ENCODE data around the gene ACOT7. TPM values are rescaled to one million over a fixed set of nuclear protein-coding genes. Genes with fewer than 3 reads are reported as not detected.

ACOT7 gene
- total RNA-seq, 1 donor from 2014 or later, result 38.8 TPM

- H3K27ac ChIP-seq, result no peak overlapping the region
- TF ChIP-seq POLR2AphosphoS5 (IDR thresholded peaks at IDR 0.05; ENCODE audit: insufficient read depth in 1 of 2, low read depth in 1 of 2), result no peak
- TF ChIP-seq POLR2A (IDR thresholded peaks at IDR 0.05), result no peak
- no peak for TF ChIP-seq CTCF (IDR thresholded peaks at IDR 0.05)
- no peaks in the 10 kb centered on the region for H3K27me3 ChIP-seq
- H3K9me3 ChIP-seq, result no peaks in the 10 kb centered on the region
- no peak for DNase-seq (ENCODE audit: extremely low spot score in 2 of 2)
- intact Hi-C loops (cut with DNase I), result no loop called here
- peaks cover 25% of the 10 kb centered on the region for H3K4me1 ChIP-seq
- H3K4me3 ChIP-seq, result no peak overlapping the region
- no peaks in the 10 kb centered on the region for H3K36me3 ChIP-seq
These were observed 126.9 kb downstream of the ACOT7 start for GRCh38 chr1:6266641-6267040.

- no peak overlapping the region for H3K27ac ChIP-seq
- intact Hi-C loops (cut with DNase I), result no loop called here
These were observed 128.4 kb downstream of the ACOT7 start for GRCh38 chr1:6265151-6265550.

DNA sequence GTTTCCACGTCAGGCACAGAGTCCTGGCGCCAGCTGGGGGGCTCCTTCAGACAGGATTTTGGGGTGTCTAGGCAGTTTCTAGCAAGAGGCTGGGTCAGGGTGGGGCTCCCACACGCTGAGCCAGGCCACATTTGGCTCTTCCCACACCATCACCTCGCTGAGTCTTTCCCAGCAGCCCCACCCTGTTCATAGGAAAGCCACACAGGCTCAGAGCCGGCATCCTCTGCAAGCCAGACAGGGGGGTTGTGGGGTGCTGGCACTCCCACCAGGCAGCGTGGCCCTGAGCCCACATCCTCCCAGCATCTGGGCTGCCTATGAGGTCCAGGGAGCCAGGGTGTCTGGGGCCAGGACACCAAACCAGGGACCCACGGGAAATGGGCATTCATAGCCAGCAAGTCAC, 129.9 kb downstream of the ACOT7 start:
- TF ChIP-seq CTCF (IDR thresholded peaks at IDR 0.05) (no peak), POLR2AphosphoS5 (IDR thresholded peaks at IDR 0.05; ENCODE audit: insufficient read depth in 1 of 2, low read depth in 1 of 2) (no peak), POLR2A (IDR thresholded peaks at IDR 0.05) (no peak)
- no peak for DNase-seq (ENCODE audit: extremely low spot score in 2 of 2)
- Histone ChIP-seq H3K9me3 (no peaks in the 10 kb centered on the region), H3K27ac (peak overlapping the region; percentile 87), H3K4me3 (no peak overlapping the region), H3K36me3 (no peaks in the 10 kb centered on the region), H3K4me1 (peaks cover 45% of the 10 kb centered on the region), H3K27me3 (no peaks in the 10 kb centered on the region)
- intact Hi-C loops (cut with DNase I), result no loop called here

More at GRCh38 chr1:6265151-6265550, 128.4 kb downstream of the ACOT7 start:
- TF ChIP-seq CTCF (IDR thresholded peaks at IDR 0.05), result no peak
- no peak for TF ChIP-seq POLR2AphosphoS5 (IDR thresholded peaks at IDR 0.05; ENCODE audit: insufficient read depth in 1 of 2, low read depth in 1 of 2)
- TF ChIP-seq POLR2A (IDR thresholded peaks at IDR 0.05), result no peak
- Histone ChIP-seq H3K4me1 (peaks cover 31% of the 10 kb centered on the region), H3K27me3 (no peaks in the 10 kb centered on the region), H3K9me3 (no peaks in the 10 kb centered on the region), H3K36me3 (no peaks in the 10 kb centered on the region), H3K4me3 (no peak overlapping the region)
- no peak for DNase-seq (ENCODE audit: extremely low spot score in 2 of 2)

DNA sequence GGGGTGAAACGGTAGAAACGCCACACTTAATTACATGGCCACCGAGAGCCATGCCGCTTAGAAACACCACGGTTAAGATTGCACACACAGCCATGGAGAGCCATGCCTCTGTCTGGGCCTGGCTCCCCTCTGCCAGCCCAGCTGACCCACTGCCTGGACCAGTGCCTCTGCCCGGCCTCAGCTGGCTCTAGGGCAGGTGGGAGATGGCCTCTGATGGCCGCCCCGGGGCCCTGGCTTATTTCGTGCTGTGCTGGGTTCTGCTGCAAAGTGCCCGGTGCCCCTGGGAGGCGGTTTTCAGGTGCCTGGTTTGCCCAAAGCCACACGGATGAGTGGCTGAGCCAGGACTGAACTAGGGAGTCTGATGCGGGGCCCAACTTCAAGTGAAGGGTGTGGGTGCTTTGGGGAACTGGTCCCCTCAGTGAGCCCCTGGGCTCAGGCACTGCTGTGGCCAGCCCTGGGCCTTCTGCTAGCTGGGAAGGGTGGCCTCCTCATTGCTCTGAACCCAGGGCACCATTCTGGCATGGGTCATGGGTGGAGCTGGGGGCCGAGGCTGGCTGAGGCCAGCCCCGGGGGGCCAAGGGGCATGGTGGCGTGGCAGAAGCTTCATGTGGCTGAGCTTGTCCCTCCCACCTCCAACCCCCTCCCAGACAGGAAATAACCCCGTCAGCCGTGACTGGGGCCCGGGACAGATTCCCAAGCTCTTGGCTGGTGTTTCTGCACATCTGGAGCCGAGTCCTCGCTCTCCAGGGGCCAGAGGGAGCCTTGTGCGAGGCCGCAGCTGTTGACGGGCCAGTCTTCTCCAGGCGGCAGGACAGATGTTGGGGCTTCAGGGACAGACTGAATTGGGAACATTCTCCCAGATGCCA, 130.8 kb downstream of the ACOT7 start:
- peak overlapping the region; percentile 87 for H3K27ac ChIP-seq
- TF ChIP-seq POLR2AphosphoS5 (IDR thresholded peaks at IDR 0.05; ENCODE audit: insufficient read depth in 1 of 2, low read depth in 1 of 2) (peak in 1 of 2 donors; percentile 40), CTCF (IDR thresholded peaks at IDR 0.05) (no peak)

DNA sequence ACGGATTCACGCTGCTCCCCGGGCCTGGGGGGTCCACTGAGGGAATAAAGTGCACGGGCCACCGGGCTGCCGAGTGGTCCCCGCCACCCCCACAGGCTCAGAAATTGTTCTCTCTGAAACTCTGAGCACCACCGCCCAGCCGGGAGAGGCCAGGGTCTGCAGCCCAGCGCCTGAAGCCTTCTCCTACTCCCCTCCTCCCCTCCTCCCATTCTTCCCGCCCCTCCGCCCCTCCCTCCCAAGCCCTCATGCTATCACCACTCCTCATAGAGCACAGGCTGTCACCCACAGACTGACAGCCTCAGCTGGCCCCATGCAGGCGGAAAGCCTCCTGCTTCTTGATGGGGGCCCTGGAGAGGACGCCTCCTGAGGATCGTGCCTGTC, 132.0 kb downstream of the ACOT7 start:
- TF ChIP-seq POLR2AphosphoS5 (IDR thresholded peaks at IDR 0.05; ENCODE audit: insufficient read depth in 1 of 2, low read depth in 1 of 2) (no peak), POLR2A (IDR thresholded peaks at IDR 0.05) (no peak), CTCF (IDR thresholded peaks at IDR 0.05) (no peak)
- Histone ChIP-seq H3K9me3 (no peaks in the 10 kb centered on the region), H3K4me1 (peaks cover 49% of the 10 kb centered on the region), H3K4me3 (peak overlapping the region; percentile 57 to 81), H3K36me3 (no peaks in the 10 kb centered on the region), H3K27ac (peak overlapping the region; percentile 87), H3K27me3 (no peaks in the 10 kb centered on the region)
- intact Hi-C loops (cut with DNase I), result no loop called here
- no peak for DNase-seq (ENCODE audit: extremely low spot score in 2 of 2)

More for the DNA sequence above, 130.8 kb downstream of the ACOT7 start:
- intact Hi-C loops (cut with DNase I), result no loop called here
- Histone ChIP-seq H3K27me3 (no peaks in the 10 kb centered on the region), H3K36me3 (no peaks in the 10 kb centered on the region), H3K4me1 (peaks cover 49% of the 10 kb centered on the region), H3K4me3 (no peak overlapping the region), H3K9me3 (no peaks in the 10 kb centered on the region)
- DNase-seq (ENCODE audit: extremely low spot score in 2 of 2), result no peak
